CD14-positive monocyte (primary cell): ENCODE measurements around the gene BACE1-AS. TPM values are rescaled to one million over a fixed set of nuclear protein-coding genes. Genes with fewer than 3 reads are reported as not detected.
A peak's percentile ranks its signal among the peaks of the same experiment; 100 is the strongest.

Experiments used
- DNase-seq, 3 donors: peaks; one replicate each; pipeline ENCODE4 v3.0.0-alpha.2; 2011 to 2022
- H2AFZ ChIP-seq: 2 replicates; pipeline ENCODE4 v1.6.0; 2012; ENCODE audit warnings: mild to moderate bottlenecking, low read depth, low read length, inconsistent platforms; ENCODE audit not compliant: insufficient read depth, poor library complexity, severe bottlenecking
- H3K27ac ChIP-seq, 2 donors: 1 replicate in 1 of 2; 2 replicates in 1 of 2; pipeline ENCODE4 v1.5.1; 2012 to 2013; ENCODE audit warnings: low read length in 2 of 2, control low read depth in 1 of 2, inconsistent platforms in 1 of 2, low read depth in 1 of 2, mild to moderate bottlenecking in 1 of 2
- H3K27me3 ChIP-seq, 2 donors: one replicate each; pipeline versions ENCODE4 v1.6.0 to v1.6.1; 2011 to 2013; ENCODE audit warnings: low read length in 2 of 2; ENCODE audit not compliant: control insufficient read depth in 2 of 2, insufficient read depth in 2 of 2
- H3K36me3 ChIP-seq, 2 donors: replicated peaks in 1 of 2; 1 replicate in 1 of 2; 2 replicates in 1 of 2; pipeline versions ENCODE4 v1.5.1 to v1.6.1; 2012 to 2013; ENCODE audit warnings: low read length in 2 of 2, control low read depth in 1 of 2, inconsistent platforms in 1 of 2, mild to moderate bottlenecking in 1 of 2; ENCODE audit not compliant: insufficient read depth in 2 of 2, control insufficient read depth in 1 of 2
- H3K4me1 ChIP-seq, 2 donors: 1 replicate in 1 of 2; 2 replicates in 1 of 2; pipeline versions ENCODE4 v1.5.1 to v1.6.1; 2012 to 2013; ENCODE audit warnings: low read length in 2 of 2, control low read depth in 1 of 2, inconsistent platforms in 1 of 2, mild to moderate bottlenecking in 1 of 2, moderate library complexity in 1 of 2; ENCODE audit not compliant: insufficient read depth in 2 of 2, control insufficient read depth in 1 of 2
- H3K4me2 ChIP-seq: replicated peaks from 2 replicates; pipeline ENCODE3; 2012; ENCODE audit warnings: low read length, moderate library complexity, mild to moderate bottlenecking; ENCODE audit not compliant: poor library complexity, severe bottlenecking; ENCODE audit errors: extremely low read depth
- H3K4me3 ChIP-seq, 3 experiments: fragments of 200-600 bp in 1 of 3; sonication (generic) in 1 of 3; replicated peaks in 1 of 3; 1 replicate in 2 of 3; 2 replicates in 1 of 3; pipeline ENCODE4 v1.5.1; 2011 to 2013; ENCODE audit warnings: low read length in 3 of 3, mild to moderate bottlenecking in 3 of 3, control low read depth in 2 of 3, low read depth in 2 of 3, inconsistent platforms in 1 of 3, moderate library complexity in 1 of 3
- H3K79me2 ChIP-seq: 2 replicates; pipeline ENCODE4 v1.6.0; 2012; ENCODE audit warnings: mild to moderate bottlenecking, control low read depth, inconsistent platforms, low read length, moderate library complexity; ENCODE audit not compliant: insufficient read depth
- H3K9ac ChIP-seq: 2 replicates; pipeline ENCODE4 v1.6.0; 2017; ENCODE audit warnings: low read length, mild to moderate bottlenecking; ENCODE audit not compliant: insufficient read depth, poor library complexity, severe bottlenecking
- H3K9me3 ChIP-seq, 2 donors: replicated peaks in 1 of 2; 1 replicate in 1 of 2; 2 replicates in 1 of 2; pipeline versions ENCODE4 v1.5.1 to v1.6.1; 2012 to 2013; ENCODE audit warnings: low read length in 2 of 2, control low read depth in 1 of 2; ENCODE audit not compliant: control insufficient read depth in 1 of 2, insufficient read depth in 1 of 2
- H4K20me1 ChIP-seq: 2 replicates; pipeline ENCODE4 v1.6.0; 2012; ENCODE audit warnings: mild to moderate bottlenecking, low read length, control low read depth, moderate library complexity; ENCODE audit not compliant: insufficient read depth
- H3K27ac Mint-ChIP-seq, 7 donors: one replicate each; pipeline ENCODE4 v1.8.0; 2020; ENCODE audit warnings: mild to moderate bottlenecking in 7 of 7, mixed read lengths in 7 of 7, moderate library complexity in 6 of 7, inconsistent platforms in 2 of 7
- H3K27me3 Mint-ChIP-seq, 3 donors: one replicate each; pipeline ENCODE4 v1.8.0; 2021 to 2022; ENCODE audit warnings: low read depth in 3 of 3, mild to moderate bottlenecking in 3 of 3, mixed read lengths in 3 of 3, moderate library complexity in 3 of 3, inconsistent platforms in 1 of 3
- H3K36me3 Mint-ChIP-seq, 2 donors: one replicate each; pipeline ENCODE4 v1.8.0; 2020; ENCODE audit warnings: mixed read lengths in 2 of 2, inconsistent platforms in 1 of 2, mild to moderate bottlenecking in 1 of 2
- H3K4me1 Mint-ChIP-seq: one replicate; pipeline ENCODE4 v1.8.0; 2020; ENCODE audit warnings: mild to moderate bottlenecking, mixed read lengths
- H3K4me3 Mint-ChIP-seq, 2 donors: one replicate each; pipeline ENCODE4 v1.8.0; 2020; ENCODE audit warnings: mild to moderate bottlenecking in 2 of 2, mixed read lengths in 2 of 2, moderate library complexity in 1 of 2
- H3K9me3 Mint-ChIP-seq, 7 donors: one replicate each; pipeline ENCODE4 v1.8.0; 2020 to 2022; ENCODE audit warnings: mixed read lengths in 7 of 7, mild to moderate bottlenecking in 6 of 7, moderate library complexity in 6 of 7, inconsistent platforms in 2 of 7
- CTCF ChIP-seq: fragments of 200-600 bp; IDR thresholded peaks from one replicate; pipeline ENCODE4 v1.8.0; 2022; ENCODE audit warnings: antibody characterized with exemption, mild to moderate bottlenecking
- WGBS: methylation state at CpG from one replicate; pipeline ENCODE4 v1.1.5; 2013; ENCODE audit warnings: missing lambda C conversion rate; ENCODE audit not compliant: insufficient coverage; 5-methylcytosine and 5-hydroxymethylcytosine counted together
- intact Hi-C, 2 donors: fragments of 100-400 bp; cut with micrococcal nuclease; formaldehyde crosslinking; loops; one replicate each; pipeline versions ENCODE4 v1.15.0 to v1.15.1; 2023
- polyA plus RNA-seq, 3 donors: library from polyadenylated mRNA; depleted of rRNA in 1 of 3; unstranded in 2 of 3; stranded (reverse) in 1 of 3; fragments of 300-500 nt in 2 of 3; fragments of >200 nt in 1 of 3; fragmentation: Illumina TruSeq in 2 of 3; gene quantifications; 1 replicate in 2 of 3; 2 replicates in 1 of 3; pipeline ENCODE4 v1.2.3, GENCODE V29; 2012 to 2021

Gene BACE1-AS
- polyA plus RNA-seq, 3 donors: 2.7 TPM; not detected in 2

DNA sequence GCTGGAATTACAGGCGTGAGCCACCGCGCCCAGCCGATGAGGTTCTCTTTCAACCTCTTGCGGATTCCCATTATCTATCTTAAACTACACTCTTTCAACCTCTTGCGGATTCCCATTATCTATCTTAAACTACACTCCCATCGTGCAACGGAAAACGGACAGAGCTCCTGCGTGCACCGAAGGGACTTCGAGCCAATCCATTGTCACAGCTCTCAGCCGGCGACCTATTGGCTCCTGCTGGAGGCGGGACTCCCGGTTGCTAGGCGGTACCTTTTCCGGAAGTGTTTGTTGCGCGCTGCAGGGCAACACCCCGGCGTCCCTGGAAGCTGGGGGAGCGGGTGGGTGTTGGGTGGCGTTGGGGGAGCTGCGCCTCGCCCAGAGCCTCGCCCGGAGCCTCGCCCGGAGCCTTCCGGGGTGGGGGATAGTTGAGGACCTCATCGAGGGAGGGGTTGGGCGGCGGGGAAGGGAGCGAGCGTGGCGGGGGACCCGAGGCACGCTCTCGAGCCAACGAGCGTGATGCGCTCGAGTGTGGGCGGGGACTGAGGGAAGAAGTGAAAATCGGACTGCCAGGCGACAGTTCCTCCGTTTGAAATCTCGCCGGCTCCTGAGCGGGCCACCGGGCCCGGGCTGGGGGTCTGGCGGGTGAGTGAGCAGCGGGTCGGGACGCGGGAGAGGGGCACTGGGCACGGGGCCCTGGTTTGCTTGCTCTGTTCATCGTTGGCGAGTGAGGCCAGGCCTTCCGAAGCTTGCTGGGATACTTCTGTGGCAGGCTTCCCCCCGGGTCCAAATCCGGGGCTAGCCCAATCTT, 36.6 kb downstream of the BACE1-AS start, which contains the start of gene CEP164:
Gene CEP164, plus strand, starts transcription at position 288 of the 808 bp plus-strand sequence. CDS start 10,733 bp downstream, outside the sequence.
- intact Hi-C loops: loop anchor here in 1 of 2 donors (10.0 kb wide), 1 partner anchor 543 kb away; the partner anchor contains the start of gene ZPR1

More for the DNA sequence above, 36.6 kb downstream of the BACE1-AS start, which contains the start of gene CEP164:
- WGBS: under 1% methylated on average over 63 of the region's 64 CpGs
- Histone ChIP-seq H2AFZ (peak within 1 kb of the TSS; percentile 94), H3K27ac (peak within 1 kb of the TSS; percentile 78 to 94), H3K27me3 (no peaks in the 10 kb centered on the region), H3K4me3 (peak within 1 kb of the TSS; percentile 84 to 92 (median 91)), H3K4me1 (peaks cover 11 to 14% of the 10 kb centered on the region in 2 donors), H3K36me3 (no peaks in the 10 kb centered on the region), H3K4me2 (peak within 1 kb of the TSS; percentile 84), H3K9me3 (no peaks in the 10 kb centered on the region), H3K9ac (peak within 1 kb of the TSS; percentile 86), H3K79me2 (peaks cover 3% of the 10 kb centered on the region), H4K20me1 (no peaks in the 10 kb centered on the region)
- H3K27ac Mint-ChIP-seq: peak within 1 kb of the TSS in 2 of 7 donors; percentile 3
- no peak for TF ChIP-seq CTCF
- H3K4me1 Mint-ChIP-seq: peaks cover 5% of the 10 kb centered on the region
- H3K4me3 Mint-ChIP-seq: no peak within 1 kb of the TSS
- H3K27me3 Mint-ChIP-seq: peaks cover 0 to 2% (median 0%) of the 10 kb centered on the region in 3 donors
- peaks cover 0 to 5% of the 10 kb centered on the region in 2 donors for H3K36me3 Mint-ChIP-seq
- H3K9me3 Mint-ChIP-seq: no peaks in the 10 kb centered on the region
- peak; percentile 92 to 93 (median 92) for DNase-seq
